ENCODE measurements around the gene ISL1. TPM values are rescaled to one million over a fixed set of nuclear protein-coding genes. Genes with fewer than 3 reads are reported as not detected.

Gene ISL1
- total RNA-seq, 1 experiment from 2014 or later, result not detected

- DNase-seq (ENCODE audit: low read depth), result no peak
Observed at GRCh38 chr5:51386916-51387883, 4.0 kb downstream of the ISL1 start.

DNA sequence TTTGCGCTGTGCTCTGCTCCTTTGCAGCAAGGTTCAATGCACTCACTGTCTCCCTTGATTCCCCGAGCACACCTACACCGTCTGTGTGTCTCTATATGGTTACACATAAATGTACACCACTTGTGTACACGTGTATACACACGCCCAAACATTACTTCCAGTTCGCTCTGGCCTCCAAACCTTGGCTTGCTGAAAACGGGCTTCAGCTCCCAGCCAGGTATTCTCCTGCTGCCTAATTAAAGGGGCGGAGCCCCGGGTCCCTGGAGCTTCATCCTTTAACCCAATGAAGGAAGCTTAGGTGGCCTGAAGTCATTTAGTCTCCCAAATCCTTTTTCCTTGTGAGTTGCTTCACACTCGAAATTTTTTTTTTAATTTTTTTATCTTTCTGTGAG is 4.6 kb downstream of the ISL1 start:
- no peak for DNase-seq (ENCODE audit: low read depth)

GRCh38 chr5:51388488-51389287 is 5.4 kb downstream of the ISL1 start:
- DNase-seq (ENCODE audit: low read depth), result no peak

- no peak for DNase-seq (ENCODE audit: low read depth)
Observed at GRCh38 chr5:51389288-51389576, 6.0 kb downstream of the ISL1 start.

GRCh38 chr5:51389577-51390463 is 6.6 kb downstream of the ISL1 start:
- no peak for DNase-seq (ENCODE audit: low read depth)

GRCh38 chr5:51391175-51391574 is 7.9 kb downstream of the ISL1 start:
- DNase-seq (ENCODE audit: low read depth), result no peak

DNA sequence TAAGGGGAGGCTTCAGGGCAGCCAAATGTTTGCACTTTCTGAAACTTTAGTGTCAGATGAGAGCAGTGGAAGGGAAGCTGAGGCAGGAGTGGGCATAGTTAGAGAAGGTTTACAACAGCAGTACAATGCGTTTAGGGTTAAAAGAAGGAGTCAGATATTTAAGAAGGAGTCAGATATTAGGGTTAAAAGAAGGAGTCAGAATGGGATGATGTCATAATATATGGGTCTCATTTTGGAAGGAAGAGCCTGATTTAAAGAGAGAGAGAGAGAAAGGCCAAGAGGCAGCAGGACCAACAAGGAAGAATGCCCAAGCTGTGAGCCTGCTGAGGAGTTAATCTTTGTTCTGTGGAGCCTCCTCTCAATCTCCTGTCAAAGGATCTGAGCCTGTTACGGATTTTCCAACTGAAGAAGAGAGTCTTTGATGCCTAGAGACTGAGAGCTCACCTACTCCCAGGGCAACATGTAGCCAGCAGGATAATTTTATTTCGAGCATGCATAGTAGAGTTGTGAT is 9.5 kb downstream of the ISL1 start:
- DNase-seq (ENCODE audit: low read depth), result no peak

DNA sequence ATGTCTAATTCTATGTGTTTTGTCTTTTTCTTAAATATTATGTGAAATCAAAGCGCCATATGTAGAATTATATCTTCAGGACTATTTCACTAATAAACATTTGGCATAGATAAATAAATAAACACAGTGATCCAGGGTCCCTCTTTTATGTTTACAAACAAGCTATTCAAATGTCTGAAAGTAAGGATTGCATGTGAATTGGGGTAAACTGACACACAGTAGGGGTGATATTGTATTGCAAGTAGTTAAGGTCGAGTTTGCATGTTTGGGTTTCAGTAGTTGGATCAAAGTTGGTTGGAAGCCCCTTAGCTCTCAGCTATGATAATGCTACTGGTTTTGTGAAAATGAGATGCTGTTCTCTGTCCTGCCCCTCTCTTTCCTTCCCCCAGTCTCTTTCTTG is 11.4 kb downstream of the ISL1 start:
- DNase-seq (ENCODE audit: low read depth), result no peak

- DNase-seq (ENCODE audit: low read depth), result no peak
Observed at GRCh38 chr5:51395245-51395644, 12.0 kb downstream of the ISL1 start.

DNA sequence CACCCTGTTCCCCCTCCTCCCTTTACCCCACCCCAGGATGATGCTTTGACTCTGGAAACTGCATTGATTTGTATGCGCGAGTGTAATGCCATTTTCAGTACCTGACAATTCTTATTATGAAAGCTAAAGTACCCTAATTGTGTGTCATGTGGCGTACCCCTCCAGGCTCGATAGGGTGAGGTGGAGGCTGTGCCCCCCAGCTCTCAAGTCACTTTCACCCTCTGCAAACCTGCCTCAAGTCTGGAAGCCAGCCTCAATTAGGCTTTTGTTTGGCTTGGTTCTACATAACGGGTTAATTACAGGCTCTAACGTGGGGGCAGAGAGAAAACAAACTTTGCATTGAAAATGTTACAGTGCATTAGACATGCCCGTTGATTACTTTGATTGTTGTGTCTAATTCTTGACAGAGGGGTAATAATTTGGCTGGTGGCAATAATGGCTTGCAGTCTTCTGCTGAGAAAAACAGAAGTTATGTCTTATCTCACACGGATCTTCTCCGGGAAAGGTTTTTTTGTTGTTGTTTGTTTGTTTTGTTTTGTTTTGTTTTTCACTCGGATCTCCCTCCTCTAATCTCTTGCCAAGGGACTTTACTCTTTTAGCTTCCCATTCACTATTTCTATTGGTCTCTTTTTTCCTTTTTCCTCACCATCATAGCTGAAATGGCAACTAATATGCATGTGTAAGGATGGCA is 12.6 kb downstream of the ISL1 start:
- DNase-seq (ENCODE audit: low read depth), result no peak

- DNase-seq (ENCODE audit: low read depth), result no peak
Observed at GRCh38 chr5:51396797-51397196, 13.5 kb downstream of the ISL1 start.

- DNase-seq (ENCODE audit: low read depth), result no peak
Observed at GRCh38 chr5:51397996-51398395, 14.7 kb downstream of the ISL1 start.

DNA sequence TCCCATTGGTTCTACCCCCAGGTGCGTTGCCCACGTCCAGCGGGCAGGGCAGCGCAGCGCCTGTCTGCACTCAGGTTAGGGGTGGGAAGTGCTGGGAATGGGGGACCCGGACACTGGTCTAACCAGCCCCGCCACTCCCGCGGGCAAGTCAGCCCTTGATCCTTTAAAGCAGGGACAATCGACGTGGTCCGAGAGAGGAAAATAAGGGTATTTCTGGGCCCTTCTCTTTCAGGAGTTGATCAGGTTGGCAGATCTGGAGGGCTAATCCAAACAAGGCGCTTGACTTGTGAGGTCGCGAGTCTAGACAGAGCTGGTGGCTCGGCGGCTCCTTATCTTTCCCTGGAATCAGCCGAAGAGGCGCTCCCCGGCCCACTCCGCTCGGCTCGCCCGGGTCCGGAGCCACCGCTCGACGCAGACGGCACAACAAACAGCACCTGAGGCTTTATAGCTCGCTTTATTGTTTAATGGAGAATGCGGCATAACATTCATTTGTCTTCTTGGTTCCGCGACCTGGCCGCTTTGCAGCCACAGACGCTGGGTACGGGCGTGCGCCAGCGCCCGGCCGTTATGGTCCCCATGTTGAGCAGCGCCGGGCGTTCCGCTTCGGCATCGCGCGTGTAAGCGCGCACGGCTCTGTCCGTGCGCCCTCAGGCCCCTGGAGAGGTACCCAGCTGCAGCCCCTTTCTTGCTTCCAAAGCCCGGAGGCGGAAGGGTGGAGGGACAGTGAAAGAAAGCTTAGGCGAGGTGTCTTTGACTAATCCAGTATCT is 15.8 kb downstream of the ISL1 start:
- DNase-seq (ENCODE audit: low read depth), result no peak

DNA sequence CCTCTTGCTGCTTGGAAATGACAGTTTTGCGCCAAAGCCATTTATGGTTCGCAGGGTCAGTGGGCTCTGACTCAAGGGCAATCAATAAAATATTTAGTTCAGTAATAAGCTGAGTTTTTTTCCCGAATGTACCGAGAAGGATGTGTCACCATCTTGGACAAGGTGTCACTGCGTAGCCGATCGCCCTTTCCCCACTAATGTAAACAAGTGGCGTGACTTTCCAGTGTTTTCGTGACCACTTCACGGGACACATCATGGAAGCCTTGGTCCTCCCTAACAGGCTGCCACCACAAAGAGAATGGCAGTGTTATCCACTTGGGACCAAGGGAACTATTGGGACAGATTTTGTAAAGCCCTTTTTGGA is 16.4 kb downstream of the ISL1 start:
- DNase-seq (ENCODE audit: low read depth), result no peak

- DNase-seq (ENCODE audit: low read depth), result no peak
Observed at GRCh38 chr5:51404255-51404654, 21.0 kb downstream of the ISL1 start.

GRCh38 chr5:51411921-51412325 is 28.7 kb downstream of the ISL1 start:
- DNase-seq (ENCODE audit: low read depth), result no peak

DNA sequence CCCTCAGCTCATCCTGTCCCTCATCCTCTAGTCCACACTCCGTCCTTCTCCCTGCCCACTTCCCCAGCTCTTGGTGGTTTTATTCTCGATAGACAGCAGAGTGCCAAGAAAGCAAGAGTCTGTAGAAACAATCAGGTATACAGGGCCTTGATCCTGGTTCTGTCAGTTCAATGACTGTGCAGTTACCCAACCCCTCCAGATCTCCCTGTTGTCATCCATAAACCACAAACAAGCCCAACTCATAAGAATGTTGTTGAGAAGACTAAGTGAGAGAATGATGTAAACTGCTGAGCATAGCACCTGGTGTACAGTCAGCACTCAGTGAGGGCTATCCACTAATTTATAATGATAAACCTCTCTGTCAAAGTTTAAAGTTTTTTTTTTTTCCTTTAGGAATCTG is 31.3 kb downstream of the ISL1 start:
- no peak for DNase-seq (ENCODE audit: low read depth)

GRCh38 chr5:51416149-51416548 is 32.9 kb downstream of the ISL1 start:
- no peak for DNase-seq (ENCODE audit: low read depth)

GRCh38 chr5:51433052-51433710 is 49.9 kb downstream of the ISL1 start:
- DNase-seq (ENCODE audit: low read depth), result no peak

DNA sequence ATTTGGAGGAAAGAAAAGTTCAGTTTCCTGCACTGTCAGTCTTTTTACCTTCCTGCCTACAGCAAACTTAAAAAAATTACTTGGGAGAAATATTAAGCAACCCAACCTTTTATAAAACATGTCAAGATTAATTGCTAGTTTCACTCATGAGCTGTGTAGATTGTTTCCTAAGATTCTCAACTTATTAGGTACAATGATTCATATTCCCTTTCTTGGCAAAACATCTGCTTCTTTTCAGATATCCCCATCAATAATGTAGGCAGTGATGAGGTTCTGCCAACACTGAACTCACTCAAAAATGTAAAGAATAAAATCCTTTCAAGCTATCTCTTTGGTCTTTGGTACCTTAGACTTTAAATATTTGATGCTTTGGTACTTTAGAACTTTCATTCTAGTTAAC is 56.0 kb downstream of the ISL1 start:
- no peak for DNase-seq (ENCODE audit: low read depth)
